ENCODE data around the gene MACROD2. TPM values are rescaled to one million over a fixed set of nuclear protein-coding genes. Genes with fewer than 3 reads are reported as not detected.

MACROD2 gene
- polyA plus RNA-seq, 1 donor from 2014 or later, result 23.2 TPM

- H2AFZ ChIP-seq (ENCODE audit: low read depth, low read length), result no peak overlapping the region
- no peak overlapping the region for H3K27ac ChIP-seq (ENCODE audit: low read length)
- H3K4me3 ChIP-seq (ENCODE audit: low read length), result no peak overlapping the region
- H4K20me1 ChIP-seq (ENCODE audit: insufficient read depth), result no peaks in the 10 kb centered on the region
- H3K4me2 ChIP-seq (ENCODE audit: low read length), result no peak overlapping the region
- TF ChIP-seq SMC3 (conservative IDR thresholded peaks at IDR 0.05; ENCODE audit: poor library complexity) (no peak), EZH2 (IDR thresholded peaks at IDR 0.05; ENCODE audit: borderline replicate concordance, insufficient read depth, low read length, poor library complexity, severe bottlenecking) (no peak), CTCF (IDR thresholded peaks at IDR 0.05; ENCODE audit: poor library complexity, severe bottlenecking) (no peak), MXI1 (conservative IDR thresholded peaks at IDR 0.05; ENCODE audit: poor library complexity, severe bottlenecking) (no peak), TAF1 (IDR thresholded peaks at IDR 0.05; ENCODE audit: low read depth) (no peak)
- H3K9me2 ChIP-seq (ENCODE audit: insufficient read depth, low read length), result no peaks in the 10 kb centered on the region
- H3K79me2 ChIP-seq (replicated peaks; ENCODE audit: insufficient read depth, low read length), result no peaks in the 10 kb centered on the region
- no peak overlapping the region for H3K9ac ChIP-seq (ENCODE audit: low read length)
- H3K9me3 ChIP-seq (ENCODE audit: low read length), result no peaks in the 10 kb centered on the region
- no peaks in the 10 kb centered on the region for H3K36me3 ChIP-seq (ENCODE audit: insufficient read depth, low read length)
- H3K27me3 ChIP-seq (ENCODE audit: insufficient read depth, low read depth, low read length), result no peaks in the 10 kb centered on the region
- no peaks in the 10 kb centered on the region for H3F3A ChIP-seq (ENCODE audit: insufficient read depth, low read length, poor library complexity, severe bottlenecking)
Measured at GRCh38 chr20:15081261-15081660, 1085.9 kb downstream of the MACROD2 start.

- Histone ChIP-seq H3K9ac (ENCODE audit: low read length) (no peak overlapping the region), H3K9me2 (ENCODE audit: insufficient read depth, low read length) (no peaks in the 10 kb centered on the region), H3K4me2 (ENCODE audit: low read length) (no peak overlapping the region), H3K27ac (ENCODE audit: low read length) (no peak overlapping the region), H4K20me1 (ENCODE audit: insufficient read depth) (no peaks in the 10 kb centered on the region), H3F3A (ENCODE audit: insufficient read depth, low read length, poor library complexity, severe bottlenecking) (no peaks in the 10 kb centered on the region), H2AFZ (ENCODE audit: low read depth, low read length) (no peak overlapping the region), H3K27me3 (ENCODE audit: insufficient read depth, low read depth, low read length) (no peaks in the 10 kb centered on the region), H3K9me3 (ENCODE audit: low read length) (no peaks in the 10 kb centered on the region), H3K36me3 (ENCODE audit: insufficient read depth, low read length) (no peaks in the 10 kb centered on the region), H3K4me3 (ENCODE audit: low read length) (no peak overlapping the region), H3K79me2 (replicated peaks; ENCODE audit: insufficient read depth, low read length) (no peaks in the 10 kb centered on the region)
- TF ChIP-seq MXI1 (conservative IDR thresholded peaks at IDR 0.05; ENCODE audit: poor library complexity, severe bottlenecking) (no peak), REST (IDR thresholded peaks at IDR 0.05; ENCODE audit: borderline replicate concordance) (no peak), EZH2 (IDR thresholded peaks at IDR 0.05; ENCODE audit: borderline replicate concordance, insufficient read depth, low read length, poor library complexity, severe bottlenecking) (no peak), CTCF (IDR thresholded peaks at IDR 0.05; ENCODE audit: poor library complexity, severe bottlenecking) (no peak), POLR2AphosphoS5 (IDR thresholded peaks at IDR 0.05) (no peak), EP300 (conservative IDR thresholded peaks at IDR 0.05; ENCODE audit: poor library complexity, severe bottlenecking) (no peak), RAD21 (conservative IDR thresholded peaks at IDR 0.05) (no peak), TAF1 (IDR thresholded peaks at IDR 0.05; ENCODE audit: low read depth) (no peak), SMC3 (conservative IDR thresholded peaks at IDR 0.05; ENCODE audit: poor library complexity) (no peak)
Measured at GRCh38 chr20:15091421-15092037, 1096.2 kb downstream of the MACROD2 start.
